Kidney (tissue), 14 donors: Measurements from ENCODE around the gene CCDC192. TPM values are rescaled to one million over a fixed set of nuclear protein-coding genes. Genes with fewer than 3 reads are reported as not detected.

ENCODE experiments used
- DNase-seq, 5 donors: peaks; one replicate each; pipeline ENCODE4 v3.0.0-alpha.2; 2013 to 2020
- FAIRE-seq: peaks from 2 replicates; lab custom pipeline; 2012; peaks lifted over from hg19 to GRCh38; lab: Jason Lieb, UNC
- H3K27ac ChIP-seq, 2 donors: one replicate each; pipeline ENCODE4 v1.7.0; 2013; ENCODE audit warnings: low read depth in 2 of 2, low read length in 2 of 2, inconsistent platforms in 1 of 2
- H3K27me3 ChIP-seq: one replicate; pipeline ENCODE4 v1.7.1; 2013; ENCODE audit warnings: low read length, inconsistent platforms; ENCODE audit not compliant: control insufficient read depth, insufficient read depth
- H3K36me3 ChIP-seq, 3 donors: one replicate each; pipeline versions ENCODE4 v1.7.0 to v1.7.1; 2013; ENCODE audit warnings: low read length in 3 of 3, control low read depth in 1 of 3, inconsistent platforms in 1 of 3; ENCODE audit not compliant: insufficient read depth in 3 of 3, control insufficient read depth in 2 of 3
- H3K4me1 ChIP-seq, 3 donors: one replicate each; pipeline versions ENCODE4 v1.7.0 to v1.7.1; 2013; ENCODE audit warnings: low read length in 3 of 3, inconsistent platforms in 1 of 3, low read depth in 1 of 3; ENCODE audit not compliant: control insufficient read depth in 2 of 3, insufficient read depth in 2 of 3
- H3K4me3 ChIP-seq, 3 donors: one replicate each; pipeline versions ENCODE4 v1.7.0 to v1.8.1; 2013; ENCODE audit warnings: low read length in 3 of 3, control low read depth in 1 of 3, inconsistent platforms in 1 of 3
- H3K9ac ChIP-seq, 3 donors: one replicate each; pipeline versions ENCODE4 v1.7.0 to v1.7.1; 2013; ENCODE audit warnings: low read length in 3 of 3, control low read depth in 1 of 3, inconsistent platforms in 1 of 3
- H3K9me3 ChIP-seq, 3 donors: one replicate each; pipeline versions ENCODE4 v1.7.0 to v1.7.1; 2013; ENCODE audit warnings: low read length in 3 of 3, control low read depth in 1 of 3, inconsistent platforms in 1 of 3; ENCODE audit not compliant: control insufficient read depth in 2 of 3, insufficient read depth in 1 of 3
- CTCF ChIP-seq: IDR thresholded peaks from 3 replicates; pipeline ENCODE4 v1.5.1; 2012; ENCODE audit warnings: mild to moderate bottlenecking, moderate library complexity, borderline replicate concordance; ENCODE audit not compliant: insufficient read depth; ENCODE audit errors: extremely low read depth
- intact Hi-C: fragments of 100-400 bp; cut with DNase I; formaldehyde crosslinking; loops from one replicate; pipeline ENCODE4 v1.11.1; 2022
- polyA plus RNA-seq: library from polyadenylated mRNA; stranded (reverse); fragments of 350-450 nt; fragmentation: Illumina TruSeq; extraction: RNeasy Lipid Tissue Mini Kit (QIAGEN cat#74804); gene quantifications from one replicate; pipeline ENCODE4 v1.2.3, GENCODE V29; 2014; ENCODE audit warnings: low read depth, low replicate concordance; ENCODE audit not compliant: insufficient read depth
- total RNA-seq: library from RNA; stranded (reverse); fragmentation: NEBNext Ultra II Directional; extraction: Animal tissue kit (Norgen Biotek cat#: 25700); gene quantifications from one replicate; pipeline ENCODE4 v1.2.1, GENCODE V29; 2021
- donor health status: control.
- donor health status: control.
- donor health status: control.
- donor health status: control.
- donor health status: control.
- donor health status: DM: yes; HTN: yes; CAD: no.
- donor health status: Normal renal cell carcinoma (clear cell type).

CCDC192 gene
- total and polyA plus RNA-seq, 2 donors from 2014 or later, result not detected

DNA sequence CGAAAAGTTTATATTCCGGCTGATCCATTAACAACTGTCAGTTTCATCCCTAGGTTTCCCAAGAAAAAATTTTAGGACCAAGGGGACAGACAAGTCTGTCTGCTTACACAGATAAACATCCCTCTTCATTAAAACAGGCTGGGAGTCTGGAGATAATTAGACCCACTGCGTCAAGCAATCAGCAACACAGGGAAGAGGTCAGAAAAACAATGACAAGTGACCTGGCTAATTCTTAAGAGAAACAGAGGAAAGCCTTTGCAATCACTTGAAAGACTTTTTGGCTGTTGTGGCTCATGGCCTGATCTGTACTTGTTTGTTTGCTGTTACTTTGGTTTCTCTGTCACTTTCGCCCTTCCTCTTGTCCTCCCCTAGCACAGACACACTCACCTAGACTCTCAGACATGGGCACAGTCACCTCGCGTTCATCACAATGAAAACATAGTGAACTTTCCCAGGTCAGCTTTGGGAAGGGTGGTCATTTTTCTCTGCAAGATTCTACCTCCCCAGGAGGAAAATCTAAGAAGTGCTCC lies 2.9 kb upstream of the CCDC192 start:
- FAIRE-seq (no peak), DNase-seq (no peak)
- TF ChIP-seq CTCF, result no peak
- no peak overlapping the region for H3K9ac ChIP-seq
- H3K27me3 ChIP-seq, result no peaks in the 10 kb centered on the region
- intact Hi-C loops, result no loop called here
- peaks cover 0 to 2% (median 0%) of the 10 kb centered on the region in 3 donors for H3K4me1 ChIP-seq
- no peaks in the 10 kb centered on the region for H3K36me3 ChIP-seq
- no peak overlapping the region for H3K27ac ChIP-seq
- no peaks in the 10 kb centered on the region for H3K9me3 ChIP-seq
- no peak overlapping the region for H3K4me3 ChIP-seq

DNA sequence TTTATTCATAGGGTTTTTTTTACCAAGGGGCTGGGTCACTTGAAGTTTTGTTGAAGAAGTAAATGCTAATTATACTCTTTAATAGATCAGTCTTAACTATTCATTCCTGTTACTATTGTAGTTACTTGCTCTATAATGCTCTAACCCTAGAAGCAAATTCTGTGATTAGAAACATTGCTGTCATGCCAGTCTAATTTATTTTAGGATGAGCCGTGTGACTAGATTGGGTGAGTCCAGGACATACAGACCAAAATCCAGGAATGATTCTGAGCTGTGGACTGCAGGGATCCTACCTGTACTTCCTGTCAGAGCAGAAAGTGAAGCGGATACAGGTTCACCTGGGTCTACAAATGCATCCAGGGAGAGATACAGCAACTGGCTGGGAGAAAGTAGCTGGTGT lies 757 bp upstream of the CCDC192 start:
- no peak overlapping the region for H3K4me3 ChIP-seq
- no peak for DNase-seq
- no peak for TF ChIP-seq CTCF
- H3K27ac ChIP-seq, result no peak overlapping the region
- no peaks in the 10 kb centered on the region for H3K36me3 ChIP-seq
- intact Hi-C loops, result no loop called here
- H3K9ac ChIP-seq, result no peak overlapping the region
- no peaks in the 10 kb centered on the region for H3K9me3 ChIP-seq
- peaks cover 0 to 4% (median 0%) of the 10 kb centered on the region in 3 donors for H3K4me1 ChIP-seq
- FAIRE-seq, result no peak
- H3K27me3 ChIP-seq, result no peaks in the 10 kb centered on the region

DNA sequence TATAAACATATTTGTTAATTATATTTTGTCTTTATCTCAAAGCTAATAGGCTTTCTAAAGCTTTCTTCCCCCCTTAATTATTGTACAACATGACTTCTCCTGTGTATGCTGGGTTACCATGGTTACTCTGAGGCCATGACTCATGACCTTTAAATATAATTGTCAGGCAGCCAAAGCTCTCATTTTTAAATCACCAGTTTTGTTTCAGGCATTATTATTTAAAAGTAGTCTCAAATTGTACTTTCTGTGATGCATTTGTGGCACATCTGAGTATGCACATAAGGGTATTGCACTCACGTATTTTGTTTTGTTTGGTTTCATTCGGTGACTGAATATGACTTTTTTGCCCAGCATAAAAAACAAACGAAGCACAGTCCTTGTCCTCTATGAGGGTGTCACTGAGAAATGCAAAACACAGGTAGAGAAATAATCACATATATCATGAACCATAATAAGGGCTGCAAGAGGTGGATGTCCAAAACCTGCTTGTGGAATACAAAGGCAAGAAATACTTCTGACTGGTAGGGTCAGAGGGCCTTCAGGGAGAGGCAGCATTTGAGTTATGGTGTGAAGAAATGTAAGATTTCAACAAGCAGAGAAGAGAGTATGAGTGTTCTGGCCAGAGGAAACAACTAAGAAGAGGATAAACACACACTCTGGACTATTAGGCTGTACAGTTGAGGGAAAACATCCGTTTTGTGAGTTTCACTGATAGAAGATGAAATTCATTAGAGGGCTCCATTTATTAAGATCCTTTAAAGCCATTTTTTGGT lies 2.1 kb downstream of the CCDC192 start:
- intact Hi-C loops, result no loop called here
- TF ChIP-seq CTCF, result no peak
- peak in 1 of 5 donors; percentile 31 for DNase-seq
- FAIRE-seq, result no peak
- Histone ChIP-seq H3K9me3 (no peaks in the 10 kb centered on the region), H3K4me3 (no peak overlapping the region), H3K9ac (no peak overlapping the region), H3K36me3 (no peaks in the 10 kb centered on the region), H3K4me1 (peaks cover 0 to 4% (median 0%) of the 10 kb centered on the region in 3 donors), H3K27me3 (no peaks in the 10 kb centered on the region), H3K27ac (no peak overlapping the region)
